ENCODE data around the gene RNF41. TPM values are rescaled to one million over a fixed set of nuclear protein-coding genes. Genes with fewer than 3 reads are reported as not detected.

The RNF41 gene
- total RNA-seq, 1 donor from 2014 or later, result 41.1 TPM

DNA sequence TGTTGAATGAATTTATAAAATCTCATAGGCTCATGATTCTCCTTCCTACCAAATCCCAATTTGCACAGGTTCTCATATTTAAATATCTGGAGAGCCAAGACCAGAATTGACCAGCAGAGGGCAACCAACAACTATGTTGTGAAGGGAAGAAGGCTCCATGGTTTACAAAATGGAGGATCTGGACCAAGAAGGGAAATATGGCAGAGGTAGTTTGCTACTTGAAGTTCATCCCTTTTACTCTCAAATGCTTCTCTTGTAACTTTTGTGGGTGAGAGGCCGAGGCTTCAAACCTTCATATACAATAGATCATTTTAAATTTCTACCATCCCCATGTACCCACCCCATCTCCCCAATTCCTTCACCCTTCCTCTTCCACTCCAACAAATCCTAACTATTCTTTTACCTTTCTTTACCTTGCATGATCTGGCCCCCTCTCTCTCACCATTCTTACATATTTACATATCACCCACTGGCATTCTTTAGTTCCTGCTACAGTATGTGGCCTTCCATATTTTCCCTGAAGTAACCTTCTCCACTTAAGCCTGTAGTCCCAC lies 28.6 kb downstream of the RNF41 start:
- H3K4me3 Mint-ChIP-seq, result no peak overlapping the region
- H3K27me3 Mint-ChIP-seq, result no peaks in the 10 kb centered on the region
- H3K27ac Mint-ChIP-seq, result peak overlapping the region; percentile 60
- peaks cover 7% of the 10 kb centered on the region for H3K36me3 Mint-ChIP-seq (ENCODE audit: low read depth)
- no peaks in the 10 kb centered on the region for H3K9me3 Mint-ChIP-seq
- DNase-seq, result peak; percentile 94
- intact Hi-C loops (cut with micrococcal nuclease), result loop anchor here (1.0 to 2.0 kb wide), 3 partner anchors 31 to 272 kb away; partner anchors contain the start of genes ANKRD52 and NABP2
- H3K4me1 Mint-ChIP-seq, result peaks cover 26% of the 10 kb centered on the region

DNA sequence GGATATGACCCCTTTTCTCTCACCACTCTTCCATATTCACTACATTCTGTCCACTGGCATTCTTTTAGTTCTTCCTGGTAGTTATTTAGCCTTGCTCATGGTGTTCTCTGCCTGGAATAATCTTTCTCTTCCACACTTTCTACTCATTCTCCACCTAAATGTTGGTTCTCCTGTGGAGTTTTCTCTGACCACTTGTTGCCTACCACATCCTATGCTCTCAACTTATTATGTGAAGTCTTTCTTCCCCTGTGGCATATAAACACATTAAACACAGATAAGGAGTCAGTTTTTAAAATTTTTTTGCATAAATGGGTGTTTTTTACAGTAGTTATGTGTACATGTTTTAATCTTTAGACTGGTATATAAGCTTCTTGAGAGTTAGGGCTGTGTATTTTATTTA lies 29.1 kb downstream of the RNF41 start:
- Mint-ChIP-seq H3K27me3 (no peaks in the 10 kb centered on the region), H3K4me3 (no peak overlapping the region), H3K9me3 (no peaks in the 10 kb centered on the region), H3K4me1 (peaks cover 32% of the 10 kb centered on the region), H3K27ac (no peak overlapping the region), H3K36me3 (ENCODE audit: low read depth) (peaks cover 8% of the 10 kb centered on the region)
- no peak for DNase-seq
- intact Hi-C loops (cut with micrococcal nuclease), result loop anchor here (2.0 kb wide), 1 partner anchor 272 kb away; no protein-coding TSS in a partner anchor

DNA sequence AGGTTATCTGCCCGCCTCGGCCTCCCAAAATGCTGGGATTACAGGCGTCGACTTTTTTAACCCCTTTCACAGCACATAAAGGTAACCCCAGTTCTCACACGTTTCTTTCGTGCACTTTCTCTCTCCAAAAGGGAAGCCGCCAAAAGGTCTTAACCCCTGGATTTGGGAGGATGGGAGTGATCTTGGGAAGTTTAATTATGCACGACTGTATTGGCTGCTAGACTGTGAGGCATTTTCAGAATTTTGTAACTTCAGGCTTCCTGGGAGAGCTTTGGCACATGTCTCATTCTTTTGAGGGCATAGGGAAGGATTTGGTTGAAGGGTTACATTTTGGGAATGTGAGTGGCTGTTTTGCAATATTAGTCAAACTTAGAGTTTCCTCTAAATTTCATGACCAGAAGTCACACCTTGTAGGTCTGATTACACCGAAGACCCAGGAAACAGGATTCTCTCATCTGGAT lies 31.0 kb downstream of the RNF41 start:
- H3K4me1 Mint-ChIP-seq, result peaks cover 42% of the 10 kb centered on the region
- no peak for DNase-seq
- peaks cover 19% of the 10 kb centered on the region for H3K36me3 Mint-ChIP-seq (ENCODE audit: low read depth)
- no peaks in the 10 kb centered on the region for H3K27me3 Mint-ChIP-seq
- peak overlapping the region; percentile 95 for H3K27ac Mint-ChIP-seq
- intact Hi-C loops (cut with micrococcal nuclease), result loop anchor here (1.0 kb wide), 1 partner anchor 64 kb away; no protein-coding TSS in a partner anchor
- peak overlapping the region; percentile 97 for H3K4me3 Mint-ChIP-seq
- no peaks in the 10 kb centered on the region for H3K9me3 Mint-ChIP-seq

DNA sequence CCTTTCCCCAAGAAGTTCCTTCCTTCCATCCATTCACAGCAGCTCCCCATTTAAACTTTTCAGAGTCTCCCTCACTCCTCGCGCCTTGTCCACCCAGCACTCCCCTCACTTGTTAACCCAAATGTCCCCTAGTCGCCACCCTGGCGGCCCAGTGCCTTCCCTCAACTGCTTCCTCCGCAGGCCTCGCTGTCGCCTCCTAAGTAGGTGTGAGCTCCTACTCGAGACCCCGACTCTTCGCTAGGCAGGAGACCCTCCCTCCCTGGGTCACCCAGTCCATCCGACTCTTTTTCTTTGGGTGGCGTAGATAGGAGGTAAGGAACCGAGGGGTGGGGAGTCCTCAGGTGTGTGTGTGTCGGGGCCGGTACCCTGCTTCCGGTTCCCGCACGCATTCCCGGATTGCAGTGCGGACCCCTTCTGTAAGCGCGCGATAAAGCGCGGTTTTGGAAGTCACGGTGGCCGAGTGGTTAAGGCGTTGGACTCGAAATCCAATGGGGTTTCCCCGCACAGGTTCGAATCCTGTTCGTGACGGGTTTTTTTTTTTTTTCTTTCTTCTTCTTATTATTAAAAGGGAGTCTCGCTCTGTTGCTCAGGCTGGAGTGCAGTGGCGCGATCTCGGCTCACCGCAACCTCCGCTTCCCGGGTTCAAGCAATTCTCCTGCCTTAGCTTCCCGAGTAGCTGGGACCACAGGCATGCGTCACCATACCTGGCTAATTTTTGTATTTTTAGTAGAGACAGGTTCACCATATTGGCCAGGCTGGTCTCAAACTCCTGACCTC lies 31.6 kb downstream of the RNF41 start:
- peak; percentile 95 for DNase-seq
- Mint-ChIP-seq H3K9me3 (no peaks in the 10 kb centered on the region), H3K36me3 (ENCODE audit: low read depth) (peaks cover 22% of the 10 kb centered on the region), H3K4me1 (peaks cover 42% of the 10 kb centered on the region), H3K4me3 (peak overlapping the region; percentile 97), H3K27me3 (no peaks in the 10 kb centered on the region), H3K27ac (peak overlapping the region; percentile 95)
- intact Hi-C loops (cut with micrococcal nuclease), result loop anchor here (1.0 to 2.0 kb wide), 6 partner anchors 29 to 278 kb away; partner anchors contain the start of genes CS, MYL6B and SPRYD4

DNA sequence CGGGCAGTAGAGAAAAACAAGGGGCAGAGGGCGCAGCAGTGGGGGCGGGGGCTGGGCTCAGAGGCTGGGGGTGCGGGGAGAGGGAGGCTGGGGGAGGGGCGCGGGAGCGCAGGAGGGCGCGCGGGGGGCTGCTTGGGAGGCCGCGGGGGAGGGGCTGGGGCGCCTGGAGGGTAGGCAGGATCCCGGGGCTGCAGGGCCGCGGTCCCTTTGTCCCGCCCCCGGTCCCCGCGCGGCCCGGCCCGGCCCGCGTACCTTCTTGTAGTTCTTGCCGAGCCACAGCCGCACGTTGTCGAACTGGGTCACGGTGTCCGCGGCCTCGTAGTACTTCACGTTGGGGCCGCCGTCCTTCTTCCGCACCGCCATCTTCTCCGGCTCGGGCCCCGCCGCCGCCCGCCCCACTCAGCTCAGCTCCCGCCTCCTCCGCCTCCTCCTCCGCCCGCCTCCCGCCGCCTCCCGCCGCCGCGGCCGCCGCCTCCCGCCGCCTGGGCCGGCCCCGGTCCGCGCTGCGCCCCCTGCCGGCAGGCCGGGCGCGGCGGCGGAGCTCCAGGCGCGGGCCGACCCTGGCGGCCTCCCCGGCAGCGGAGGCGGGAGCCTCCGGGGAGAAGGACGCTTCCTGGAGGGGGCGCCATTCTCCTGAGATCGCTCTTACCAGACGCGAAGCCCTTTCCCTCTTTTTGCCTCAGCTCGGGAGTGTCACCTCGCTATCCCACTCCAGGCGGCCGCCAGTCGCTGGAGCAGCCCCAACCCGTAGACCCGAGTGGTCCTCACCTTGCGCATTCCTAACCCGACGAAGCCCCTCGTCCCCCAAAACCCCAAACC lies 32.4 kb downstream of the RNF41 start, which contains the start of gene SMARCC2:
SMARCC2 (minus strand) TSS at position 385 of the 819 bp plus-strand sequence; CDS start at position 363, 22 bp downstream.
- Mint-ChIP-seq H3K4me3 (peak within 1 kb of the TSS; percentile 97), H3K27me3 (no peaks in the 10 kb centered on the region), H3K27ac (peak within 1 kb of the TSS; percentile 95), H3K36me3 (ENCODE audit: low read depth) (peaks cover 30% of the 10 kb centered on the region), H3K4me1 (peaks cover 42% of the 10 kb centered on the region), H3K9me3 (no peaks in the 10 kb centered on the region)
- intact Hi-C loops (cut with micrococcal nuclease), result loop anchor here (1.0 to 2.0 kb wide), 5 partner anchors 29 to 279 kb away; partner anchors contain the start of genes CS, MYL6B and SPRYD4
- peak; percentile 96 for DNase-seq

DNA sequence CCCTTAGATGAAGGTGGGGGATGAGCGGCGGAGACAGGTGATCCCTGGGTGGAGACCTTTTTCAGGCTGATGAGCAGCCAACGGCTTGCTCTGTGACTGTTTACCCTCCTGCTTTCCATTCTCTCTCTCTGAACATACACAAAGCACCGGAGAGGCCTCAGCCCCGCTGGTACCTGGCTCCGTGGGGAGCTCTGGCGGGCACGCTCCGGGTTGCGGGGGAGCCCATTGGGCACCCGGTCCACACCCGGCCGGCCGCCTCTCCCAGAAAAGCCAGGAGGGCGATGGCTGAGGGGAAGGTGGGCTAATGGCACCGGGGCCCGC lies 33.0 kb downstream of the RNF41 start:
- Mint-ChIP-seq H3K4me3 (peak overlapping the region; percentile 97), H3K36me3 (ENCODE audit: low read depth) (peaks cover 35% of the 10 kb centered on the region), H3K27me3 (no peaks in the 10 kb centered on the region), H3K4me1 (peaks cover 42% of the 10 kb centered on the region), H3K27ac (peak overlapping the region; percentile 86), H3K9me3 (no peaks in the 10 kb centered on the region)
- peak; percentile 75 for DNase-seq
- intact Hi-C loops (cut with micrococcal nuclease), result loop anchor here (1.0 to 2.0 kb wide), 5 partner anchors 28 to 280 kb away; partner anchors contain the start of genes CS, MYL6B and SPRYD4

DNA sequence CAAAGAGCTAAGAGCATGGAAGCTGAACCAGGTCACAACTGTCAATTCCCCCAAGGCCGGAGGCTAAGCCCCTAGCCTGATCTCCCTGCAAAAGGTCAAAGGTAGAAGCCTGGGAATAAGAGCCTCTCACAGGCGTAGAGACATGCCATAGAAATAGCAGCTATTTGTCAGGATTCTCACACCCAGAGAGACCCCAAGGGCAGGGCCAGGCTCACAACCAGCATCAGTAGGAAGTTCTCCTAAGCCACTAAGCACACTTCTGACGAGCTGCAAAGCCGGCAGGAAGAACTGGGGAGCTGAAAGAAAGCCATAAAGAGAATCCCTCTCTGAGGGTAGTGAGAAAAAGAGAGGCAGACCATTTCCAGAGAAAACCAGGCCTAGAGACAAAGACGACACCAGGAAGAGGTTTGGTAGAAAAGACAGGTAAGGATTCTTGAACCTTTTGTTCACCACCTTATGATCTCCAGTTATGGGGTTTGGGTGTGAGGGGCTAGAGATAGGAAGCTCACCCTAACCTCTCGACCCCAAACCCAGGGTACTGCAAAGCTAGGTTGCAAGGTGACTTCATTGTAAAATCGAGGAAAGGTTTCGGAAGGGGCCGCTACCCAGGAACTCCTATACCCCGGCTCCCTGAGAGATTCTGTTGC lies 33.5 kb downstream of the RNF41 start:
- DNase-seq, result peak; percentile 70
- Mint-ChIP-seq H3K27ac (peak overlapping the region; percentile 86), H3K27me3 (no peaks in the 10 kb centered on the region), H3K4me3 (peak overlapping the region; percentile 97), H3K4me1 (peaks cover 39% of the 10 kb centered on the region), H3K9me3 (no peaks in the 10 kb centered on the region), H3K36me3 (ENCODE audit: low read depth) (peaks cover 37% of the 10 kb centered on the region)
- intact Hi-C loops (cut with micrococcal nuclease), result loop anchor here (2.0 kb wide), 2 partner anchors 27 to 35 kb away; partner anchors contain the start of gene MYL6B

DNA sequence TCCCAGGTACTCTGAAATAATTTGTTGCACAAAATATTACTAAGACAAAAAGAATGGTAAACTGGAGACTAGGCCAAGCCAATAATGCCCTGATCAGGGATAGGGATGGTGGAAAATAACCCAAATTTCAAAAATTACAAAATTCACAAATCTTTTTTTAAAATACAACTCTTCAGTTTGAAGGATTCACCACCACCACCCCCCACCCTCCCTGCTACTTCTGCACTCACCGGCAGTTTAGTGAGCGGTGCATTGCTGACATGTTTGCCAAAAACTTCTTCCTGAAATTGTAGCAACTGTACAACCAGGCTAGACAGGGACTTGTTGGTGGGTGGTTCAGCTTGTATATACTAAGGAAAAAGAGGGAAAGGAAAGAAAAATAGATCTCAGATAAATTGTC lies 34.8 kb downstream of the RNF41 start:
- intact Hi-C loops (cut with micrococcal nuclease), result no loop called here
- peaks cover 36% of the 10 kb centered on the region for H3K36me3 Mint-ChIP-seq (ENCODE audit: low read depth)
- no peaks in the 10 kb centered on the region for H3K9me3 Mint-ChIP-seq
- H3K4me1 Mint-ChIP-seq, result peaks cover 32% of the 10 kb centered on the region
- no peak for DNase-seq
- peak overlapping the region; percentile 97 for H3K4me3 Mint-ChIP-seq
- H3K27ac Mint-ChIP-seq, result peak overlapping the region; percentile 67
- no peaks in the 10 kb centered on the region for H3K27me3 Mint-ChIP-seq

DNA sequence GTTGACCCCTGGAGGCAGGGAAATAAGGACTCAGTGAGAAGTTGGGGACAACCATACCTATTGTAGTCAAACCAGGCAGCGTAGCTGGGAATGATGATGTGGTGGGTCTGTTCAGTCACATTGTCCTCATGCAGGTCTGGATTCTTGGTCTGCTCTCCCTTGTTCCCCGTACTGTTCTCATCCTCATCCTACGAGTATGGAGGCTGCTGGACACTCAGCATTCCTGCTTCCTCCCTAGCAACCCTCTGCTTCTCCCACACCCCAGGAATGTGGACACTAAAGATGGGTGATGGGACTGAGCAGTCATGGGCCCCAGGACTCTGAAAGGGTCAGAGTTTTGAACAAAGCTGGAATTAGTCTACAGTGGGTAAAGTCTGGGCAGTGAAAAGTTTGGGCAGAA lies 43.4 kb downstream of the RNF41 start:
- peaks cover 3% of the 10 kb centered on the region for H3K4me1 Mint-ChIP-seq
- intact Hi-C loops (cut with micrococcal nuclease), result no loop called here
- H3K9me3 Mint-ChIP-seq, result no peaks in the 10 kb centered on the region
- H3K36me3 Mint-ChIP-seq (ENCODE audit: low read depth), result peaks cover 65% of the 10 kb centered on the region
- H3K4me3 Mint-ChIP-seq, result no peak overlapping the region
- H3K27me3 Mint-ChIP-seq, result no peaks in the 10 kb centered on the region
- DNase-seq, result no peak
- no peak overlapping the region for H3K27ac Mint-ChIP-seq

DNA sequence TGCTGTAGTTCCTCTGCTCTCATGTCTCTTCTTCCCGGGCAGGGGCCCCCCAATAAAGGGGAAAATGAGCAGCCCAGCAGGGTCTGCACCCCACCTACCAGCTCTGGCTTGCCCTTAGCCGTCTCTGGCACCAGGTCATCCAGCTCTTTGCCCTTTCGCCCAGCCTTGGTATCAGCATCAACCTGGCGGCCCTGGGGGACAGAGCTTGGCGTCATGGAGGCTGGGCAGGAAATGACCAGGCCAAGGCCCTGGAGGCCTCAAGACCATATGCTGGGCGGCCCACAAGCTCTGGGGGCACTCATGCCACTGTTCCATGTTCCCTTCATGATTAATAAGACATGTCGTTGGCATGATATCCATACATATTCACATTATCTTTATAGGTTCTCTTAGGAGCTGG lies 48.9 kb downstream of the RNF41 start:
- H3K27ac Mint-ChIP-seq, result no peak overlapping the region
- intact Hi-C loops (cut with micrococcal nuclease), result no loop called here
- H3K4me3 Mint-ChIP-seq, result no peak overlapping the region
- DNase-seq, result no peak
- peaks cover 5% of the 10 kb centered on the region for H3K4me1 Mint-ChIP-seq
- H3K27me3 Mint-ChIP-seq, result no peaks in the 10 kb centered on the region
- peaks cover 77% of the 10 kb centered on the region for H3K36me3 Mint-ChIP-seq (ENCODE audit: low read depth)
- H3K9me3 Mint-ChIP-seq, result no peaks in the 10 kb centered on the region

DNA sequence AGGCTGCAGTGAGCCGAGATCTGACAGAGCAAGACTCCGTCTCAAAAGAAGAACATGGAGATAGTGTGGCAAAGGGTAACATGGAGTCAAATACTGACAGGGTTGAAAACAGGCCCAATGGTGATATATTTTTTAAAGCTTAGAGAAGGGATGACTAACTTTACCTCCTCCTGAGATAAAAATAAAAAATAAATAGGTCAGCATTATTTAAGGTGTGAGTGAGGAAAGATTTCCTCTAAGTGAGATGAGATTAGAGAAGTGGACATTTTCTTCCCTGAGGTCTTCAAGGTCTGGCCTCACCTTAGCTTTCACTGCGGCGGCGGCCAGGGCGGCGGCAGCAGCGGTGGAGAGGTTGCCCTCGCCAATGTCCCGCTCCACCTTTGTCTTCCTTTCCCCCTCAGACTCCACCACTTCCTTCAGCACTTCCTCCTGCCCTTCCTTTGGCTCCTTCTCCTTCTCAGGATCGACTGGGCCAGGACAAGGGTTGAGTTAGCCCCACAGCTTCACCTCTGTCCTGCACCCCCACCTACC lies 52.4 kb downstream of the RNF41 start:
- Mint-ChIP-seq H3K9me3 (no peaks in the 10 kb centered on the region), H3K4me3 (no peak overlapping the region), H3K27me3 (no peaks in the 10 kb centered on the region), H3K36me3 (ENCODE audit: low read depth) (peaks cover 77% of the 10 kb centered on the region), H3K4me1 (peaks cover 5% of the 10 kb centered on the region), H3K27ac (no peak overlapping the region)
- DNase-seq, result no peak
- intact Hi-C loops (cut with micrococcal nuclease), result no loop called here

DNA sequence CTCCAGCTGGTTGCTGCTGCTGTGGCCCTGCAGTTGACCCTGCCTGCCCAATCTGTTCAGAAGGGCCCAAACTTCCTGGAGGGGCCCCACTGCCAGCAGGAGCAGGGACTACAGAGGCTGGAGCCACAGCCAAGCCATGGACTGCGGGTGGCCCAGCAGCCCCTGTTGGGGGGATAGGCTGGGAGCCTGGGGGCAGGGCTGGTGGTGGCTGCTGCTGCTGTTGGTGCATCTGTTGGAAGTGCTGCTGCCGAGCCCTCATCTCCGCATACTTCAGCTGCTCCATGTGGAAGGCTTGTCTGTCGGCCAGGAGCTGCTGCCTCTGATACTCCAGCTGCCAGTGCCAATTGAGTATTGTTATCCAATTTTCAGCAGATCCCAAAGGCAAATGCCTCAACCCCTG lies 56.4 kb downstream of the RNF41 start:
- Mint-ChIP-seq H3K4me3 (no peak overlapping the region), H3K4me1 (peaks cover 22% of the 10 kb centered on the region), H3K27ac (peak overlapping the region; percentile 66), H3K27me3 (no peaks in the 10 kb centered on the region), H3K9me3 (no peaks in the 10 kb centered on the region), H3K36me3 (ENCODE audit: low read depth) (peaks cover 75% of the 10 kb centered on the region)
- intact Hi-C loops (cut with micrococcal nuclease), result no loop called here
- no peak for DNase-seq

DNA sequence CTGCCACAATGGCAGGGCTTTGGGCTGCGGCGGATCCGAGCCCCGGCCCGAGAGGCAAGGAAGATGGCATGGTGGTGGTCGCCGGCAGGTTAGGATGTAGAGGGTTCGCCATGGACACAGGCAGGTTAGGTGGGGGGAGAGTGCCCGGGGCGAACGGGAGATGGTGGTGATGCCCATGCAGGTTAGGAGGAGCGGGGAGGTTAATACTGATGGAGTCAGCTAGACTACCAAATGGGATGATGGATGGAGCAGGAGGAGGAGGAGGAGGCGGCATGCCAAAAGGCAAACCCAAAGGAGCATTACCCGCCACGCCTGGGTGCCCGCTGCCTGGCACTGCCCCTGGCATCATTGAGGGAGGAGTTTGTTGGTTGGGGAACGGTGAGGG lies 57.4 kb downstream of the RNF41 start:
- Mint-ChIP-seq H3K36me3 (ENCODE audit: low read depth) (peaks cover 75% of the 10 kb centered on the region), H3K9me3 (no peaks in the 10 kb centered on the region), H3K27ac (no peak overlapping the region), H3K27me3 (no peaks in the 10 kb centered on the region), H3K4me3 (no peak overlapping the region), H3K4me1 (peaks cover 30% of the 10 kb centered on the region)
- no peak for DNase-seq
- intact Hi-C loops (cut with micrococcal nuclease), result no loop called here

All from activated CD4-positive, alpha-beta T cell treated with anti-CD3 and anti-CD28 coated beads, Interleukin-2, amount 10 ng/mL, durations not matched to agents 24 days and 14 days (primary cell).